ENCODE results near the gene HOXC5. TPM values are rescaled to one million over a fixed set of nuclear protein-coding genes. Genes with fewer than 3 reads are reported as not detected.

Gene HOXC5
- total and polyA plus RNA-seq, 4 donors, result not detected

- Histone ChIP-seq H3K9me3 (ENCODE audit: control insufficient read depth in 4 of 4, low read length in 3 of 4) (no peaks in the 10 kb centered on the region), H3K36me3 (ENCODE audit: control insufficient read depth in 4 of 4, insufficient read depth in 3 of 4, low read depth in 1 of 4, low read length in 3 of 4) (no peaks in the 10 kb centered on the region), H3K27ac (ENCODE audit: low read depth in 1 of 2, low read length in 2 of 2) (no peak overlapping the region), H3K4me3 (ENCODE audit: low read depth in 1 of 3, low read length in 3 of 3) (no peak overlapping the region), H3K9ac (ENCODE audit: low read depth in 1 of 2, low read length in 2 of 2) (no peak overlapping the region), H3K27me3 (ENCODE audit: control insufficient read depth in 4 of 4, insufficient read depth in 4 of 4, low read length in 3 of 4) (peaks cover 12 to 39% (median 21%) of the 10 kb centered on the region in 4 donors), H3K4me1 (ENCODE audit: control insufficient read depth in 4 of 4, insufficient read depth in 4 of 4, low read length in 3 of 4) (no peaks in the 10 kb centered on the region)
- TF ChIP-seq HNF4A (conservative IDR thresholded peaks at IDR 0.05) (no peak), EGR1 (IDR thresholded peaks at IDR 0.05; ENCODE audit: low read depth in 2 of 2) (no peak), RXRA (IDR thresholded peaks at IDR 0.05) (no peak), FOXA2 (IDR thresholded peaks at IDR 0.05) (no peak), ATF3 (IDR thresholded peaks at IDR 0.05) (no peak), RAD21 (IDR thresholded peaks at IDR 0.05) (no peak), SP1 (IDR thresholded peaks at IDR 0.05) (no peak), FOXA1 (IDR thresholded peaks at IDR 0.05) (no peak), JUND (IDR thresholded peaks at IDR 0.05) (no peak)
- DNase-seq (ENCODE audit: low spot score), result no peak
- WGBS, result 23% methylated on average over 16 of the region's 16 CpGs
These were observed 13.1 kb downstream of the HOXC5 start for GRCh38 chr12:54045868-54046521.

GRCh38 chr12:54046809-54047159 lies 13.9 kb downstream of the HOXC5 start:
- no peak for DNase-seq (ENCODE audit: low spot score)
- 16% methylated on average over 27 of the region's 27 CpGs for WGBS
- Histone ChIP-seq H3K27ac (ENCODE audit: low read depth in 1 of 2, low read length in 2 of 2) (no peak overlapping the region), H3K36me3 (ENCODE audit: control insufficient read depth in 4 of 4, insufficient read depth in 3 of 4, low read depth in 1 of 4, low read length in 3 of 4) (no peaks in the 10 kb centered on the region), H3K27me3 (ENCODE audit: control insufficient read depth in 4 of 4, insufficient read depth in 4 of 4, low read length in 3 of 4) (peaks cover 9 to 41% (median 23%) of the 10 kb centered on the region in 4 donors), H3K9me3 (ENCODE audit: control insufficient read depth in 4 of 4, low read length in 3 of 4) (no peaks in the 10 kb centered on the region), H3K9ac (ENCODE audit: low read depth in 1 of 2, low read length in 2 of 2) (no peak overlapping the region), H3K4me3 (ENCODE audit: low read depth in 1 of 3, low read length in 3 of 3) (no peak overlapping the region), H3K4me1 (ENCODE audit: control insufficient read depth in 4 of 4, insufficient read depth in 4 of 4, low read length in 3 of 4) (no peaks in the 10 kb centered on the region)
- TF ChIP-seq TAF1 (conservative IDR thresholded peaks at IDR 0.05) (no peak), SP1 (IDR thresholded peaks at IDR 0.05) (no peak), FOXA2 (IDR thresholded peaks at IDR 0.05) (no peak), NR2F2 (IDR thresholded peaks at IDR 0.05) (no peak), YY1 (IDR thresholded peaks at IDR 0.05) (no peak), FOXA1 (IDR thresholded peaks at IDR 0.05) (no peak), GABPA (IDR thresholded peaks at IDR 0.05 in 1 of 2, conservative IDR thresholded peaks at IDR 0.05 in 1 of 2) (no peak), REST (IDR thresholded peaks at IDR 0.05) (no peak), CTCF (IDR thresholded peaks at IDR 0.05; ENCODE audit: low read depth, low read length, missing input control) (no peak), MAX (IDR thresholded peaks at IDR 0.05) (no peak), EGR1 (IDR thresholded peaks at IDR 0.05; ENCODE audit: low read depth in 2 of 2) (no peak), RXRA (IDR thresholded peaks at IDR 0.05) (no peak), HNF4G (IDR thresholded peaks at IDR 0.05) (no peak), ZBTB33 (IDR thresholded peaks at IDR 0.05) (no peak), RAD21 (IDR thresholded peaks at IDR 0.05) (no peak)

All from liver (tissue), 9 donors.